ENCODE measurements around the gene RAB35.

Gene RAB35

DNA sequence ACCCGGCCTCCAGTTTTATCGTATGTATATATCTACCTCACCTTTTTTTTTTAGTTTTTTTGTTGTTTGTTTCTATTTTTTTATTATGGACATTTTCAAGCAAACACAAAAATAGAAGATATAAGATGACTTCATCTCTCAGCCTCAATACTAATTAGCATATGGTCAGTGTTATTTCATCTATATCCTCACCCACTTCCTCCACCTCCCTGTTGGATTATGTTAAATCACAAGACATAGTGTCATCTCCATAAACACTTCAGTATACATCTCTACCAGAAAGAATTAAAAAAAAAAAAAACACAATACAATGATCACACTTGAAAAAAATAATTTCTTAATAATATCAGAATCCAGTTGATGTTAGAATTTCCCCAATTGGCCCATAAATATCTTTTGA, 34.9 kb downstream of the RAB35 start:
- no peak for DNase-seq

DNA sequence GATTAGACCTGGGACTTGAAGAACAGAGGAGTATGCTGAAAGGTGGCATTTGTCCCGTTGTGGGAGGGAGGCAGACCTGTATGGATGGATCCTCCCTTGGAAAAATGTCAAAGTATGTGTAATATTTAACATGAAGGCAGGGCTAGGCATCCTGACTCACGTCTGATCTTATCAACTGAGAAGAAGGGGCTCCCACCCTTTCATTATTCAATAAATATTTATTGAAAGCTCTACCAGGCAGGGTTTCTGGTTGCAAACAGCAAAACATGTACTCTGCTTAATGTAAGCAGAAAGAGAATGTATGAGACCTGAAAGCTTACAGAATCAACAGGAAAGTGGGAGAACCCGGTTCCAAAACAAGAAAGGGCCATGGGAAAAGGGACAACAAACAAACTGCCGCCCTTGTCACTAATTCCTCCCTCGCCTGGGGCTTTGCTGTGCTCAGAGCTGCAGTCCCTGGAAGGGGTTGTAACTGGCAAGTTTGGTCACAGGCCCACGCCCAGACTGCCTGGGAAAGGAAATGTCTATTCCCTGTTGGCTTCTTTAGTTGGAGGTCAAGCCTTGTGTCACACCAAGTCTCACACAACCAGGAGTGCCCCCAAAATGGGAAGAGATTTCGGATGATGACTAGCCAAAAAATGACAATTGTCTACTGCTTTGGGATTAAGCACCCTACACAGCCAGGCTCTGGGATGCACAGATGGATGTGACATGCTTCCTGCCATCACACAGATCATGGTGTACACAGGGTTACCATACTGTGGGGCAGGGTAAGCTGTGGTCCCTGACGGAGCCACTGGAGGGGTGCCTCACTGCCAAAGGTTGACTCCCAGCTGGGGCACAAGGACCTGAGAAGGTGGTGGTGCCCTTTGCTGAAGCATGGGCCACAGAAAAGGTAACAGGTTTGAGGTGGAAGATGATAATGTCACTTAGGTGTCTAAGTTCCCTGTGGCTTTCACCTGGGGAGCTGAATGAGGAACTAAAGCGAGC, 36.8 kb downstream of the RAB35 start:
- no peak for DNase-seq

- no peak for DNase-seq
These were observed 37.7 kb downstream of the RAB35 start for GRCh38 chr12:120078868-120079267.

GRCh38 chr12:120077260-120077659, 39.3 kb downstream of the RAB35 start:
- no peak for DNase-seq

DNA sequence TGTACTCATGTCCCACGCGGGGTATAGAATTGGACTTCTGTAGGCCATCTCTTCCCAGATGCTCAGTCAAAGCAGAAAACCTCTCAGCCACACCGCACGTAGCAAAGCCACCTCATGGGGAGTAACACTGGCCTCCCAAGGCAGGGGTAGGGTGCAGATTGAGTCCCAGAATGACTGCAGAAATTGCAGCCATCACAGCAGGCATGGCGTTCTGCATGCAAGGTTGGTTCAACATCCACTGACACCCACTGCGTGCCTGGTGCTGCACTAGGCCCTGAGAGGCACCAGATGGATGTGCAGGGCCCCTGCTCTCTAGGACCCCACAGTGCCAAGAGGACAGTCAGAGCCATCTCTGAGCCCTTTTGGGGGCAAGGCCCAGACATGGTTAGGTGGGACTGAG, 39.9 kb downstream of the RAB35 start:
- no peak for DNase-seq

DNA sequence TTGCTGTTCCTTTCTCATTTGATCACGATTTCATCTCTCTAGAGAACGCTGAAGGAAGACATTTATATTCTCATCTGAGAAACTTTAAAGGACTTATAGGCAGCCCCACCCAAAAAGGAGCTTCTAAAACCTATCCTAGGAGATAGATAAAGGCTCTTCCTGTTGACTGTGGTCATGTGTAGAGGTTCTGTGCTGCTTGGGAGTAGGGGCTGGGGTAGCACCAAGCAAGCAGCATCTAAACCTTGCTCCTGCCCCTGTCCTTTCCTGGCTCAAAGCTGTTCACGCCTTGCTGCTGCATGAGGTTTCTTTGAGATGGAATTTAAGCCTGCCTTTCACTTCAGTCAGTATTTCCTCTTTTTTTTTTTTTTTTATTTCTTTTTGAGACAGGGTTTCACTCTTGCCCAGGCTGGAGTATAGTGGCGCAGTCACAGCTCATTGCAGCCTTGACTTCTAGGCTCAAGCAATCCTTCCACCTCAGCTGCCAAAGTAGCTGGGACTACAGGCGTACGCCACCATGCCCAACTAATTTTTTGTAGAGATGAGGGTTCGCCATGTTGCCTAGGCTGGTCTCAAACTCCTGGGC, 41.4 kb downstream of the RAB35 start:
- no peak for DNase-seq

- DNase-seq, result no peak
These were observed 43.9 kb downstream of the RAB35 start for GRCh38 chr12:120072472-120073249.

- no peak for DNase-seq
These were observed 45.0 kb downstream of the RAB35 start for GRCh38 chr12:120071493-120072020.

- DNase-seq, result no peak
These were observed 47.3 kb downstream of the RAB35 start for GRCh38 chr12:120069278-120069677.

DNA sequence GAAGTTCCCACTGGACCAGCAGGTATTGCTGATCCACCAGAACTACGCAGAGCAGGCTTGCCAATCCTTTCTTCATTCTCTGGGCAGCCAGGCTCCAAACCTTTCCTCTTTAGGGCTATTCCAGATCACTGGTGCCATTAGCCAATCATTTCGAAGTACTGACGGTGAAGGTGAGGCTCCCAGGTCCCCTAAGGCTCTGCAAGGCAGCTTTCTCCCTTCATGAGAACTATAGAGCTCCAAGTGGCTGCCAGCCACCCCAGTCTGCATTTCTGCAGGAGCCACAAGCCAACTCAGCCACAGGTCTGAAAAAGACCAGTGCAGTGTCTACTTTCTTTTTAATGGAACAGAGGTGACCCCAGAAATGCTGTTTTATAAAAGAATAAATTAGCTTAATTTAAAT, 48.7 kb downstream of the RAB35 start:
- DNase-seq, result no peak

DNA sequence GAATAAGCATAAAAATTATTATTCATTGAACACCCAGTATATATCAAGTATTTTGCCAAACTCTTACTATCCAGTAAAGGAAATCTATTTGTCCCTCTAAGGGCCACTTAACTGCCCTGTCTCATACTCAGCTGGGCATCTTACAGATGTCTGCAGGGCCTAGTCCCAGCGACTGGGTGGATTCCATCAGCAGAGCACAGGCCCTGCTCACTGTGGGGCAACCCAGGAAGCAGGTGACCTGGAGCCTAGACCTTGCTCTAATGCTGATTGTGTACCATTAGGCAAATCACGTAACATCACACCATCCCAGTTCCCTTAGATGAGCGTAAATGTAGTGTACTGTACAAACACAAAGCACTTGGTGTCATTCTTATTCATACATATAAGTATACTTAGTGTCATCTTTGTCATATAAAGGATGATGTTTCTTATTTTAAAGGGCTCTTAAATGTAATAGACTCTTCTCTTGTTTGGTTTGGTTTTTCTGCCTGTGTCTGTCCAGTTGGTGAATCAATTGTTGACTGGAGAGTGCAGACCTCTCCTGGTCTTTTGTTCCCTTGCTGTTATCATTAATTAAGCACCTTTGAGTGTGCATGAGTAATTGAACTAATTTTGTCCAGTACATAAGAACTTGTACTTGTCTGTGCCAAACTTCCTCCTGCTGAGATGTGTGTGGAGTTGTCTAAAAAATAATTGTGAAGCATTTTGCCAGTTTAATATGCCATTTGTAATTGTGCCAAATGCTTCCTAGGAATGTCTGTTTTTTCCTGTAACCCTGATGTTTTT, 49.3 kb downstream of the RAB35 start:
- DNase-seq, result no peak

- DNase-seq, result no peak
These were observed 50.2 kb downstream of the RAB35 start for GRCh38 chr12:120066341-120066740.

DNA sequence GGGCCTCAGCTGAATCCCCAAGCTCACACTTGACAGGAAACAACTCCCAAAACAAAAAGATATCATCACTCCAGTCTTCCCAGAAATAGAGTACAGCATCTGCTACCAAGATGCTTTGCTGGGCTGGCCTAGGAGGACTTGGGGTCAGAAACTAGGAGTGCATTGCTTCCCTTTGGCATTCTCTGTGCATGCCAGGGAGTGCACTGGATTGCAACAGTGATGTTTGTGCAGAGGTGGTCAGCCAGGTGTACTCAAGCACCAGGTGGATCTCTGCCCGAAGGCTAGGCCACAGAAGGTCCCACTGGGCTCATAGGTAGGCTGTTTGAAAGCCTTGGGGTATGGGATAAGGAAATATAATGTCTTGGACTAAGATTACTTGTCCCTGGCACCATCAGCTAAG, 51.1 kb downstream of the RAB35 start:
- DNase-seq, result no peak

DNA sequence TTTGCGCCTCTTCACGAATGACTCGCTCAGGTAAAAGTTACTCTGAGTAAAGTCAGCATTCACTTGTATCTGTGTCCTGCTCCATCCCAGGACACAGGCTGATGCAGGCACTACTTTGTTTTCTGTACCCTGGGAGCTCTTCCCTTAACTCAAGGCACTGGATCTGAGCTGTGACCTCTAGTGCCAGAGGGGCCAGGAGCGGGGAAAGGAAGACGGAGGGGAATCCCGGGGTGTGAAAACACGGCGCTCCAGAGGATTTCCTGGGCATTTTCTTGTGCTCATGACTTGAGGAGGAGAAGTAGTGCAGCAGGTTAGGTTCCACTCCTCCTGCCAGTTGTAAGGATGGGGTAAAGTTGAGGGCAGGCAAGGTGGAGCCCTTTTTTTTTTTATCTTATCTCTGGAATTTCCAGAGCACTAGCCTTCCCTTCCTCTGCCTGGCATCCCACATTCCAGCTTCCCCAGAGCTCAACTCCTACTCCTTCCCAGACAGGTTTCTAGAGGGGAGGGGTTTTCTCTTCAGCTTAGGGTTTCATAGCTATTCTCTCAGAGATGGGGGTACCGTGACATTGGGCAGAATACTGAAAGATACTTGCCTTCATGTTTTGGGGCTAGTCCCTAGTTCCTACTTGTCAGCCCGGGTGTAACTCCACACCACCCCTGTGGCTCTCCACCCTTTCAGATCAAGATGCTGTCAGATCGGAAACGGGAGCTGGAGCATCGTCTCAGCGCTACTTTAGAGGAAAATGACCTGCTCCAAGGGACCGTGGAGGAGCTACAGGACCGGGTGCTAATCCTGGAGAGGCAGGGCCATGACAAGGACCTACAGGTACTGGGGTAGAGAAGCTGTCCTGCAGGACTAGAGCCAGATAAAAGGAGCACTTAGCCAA, 52.3 kb downstream of the RAB35 start:
- no peak for DNase-seq

- DNase-seq, result no peak
These were observed 53.5 kb downstream of the RAB35 start for GRCh38 chr12:120062976-120063579.

GRCh38 chr12:120061575-120062214, 54.9 kb downstream of the RAB35 start:
- DNase-seq, result no peak

DNA sequence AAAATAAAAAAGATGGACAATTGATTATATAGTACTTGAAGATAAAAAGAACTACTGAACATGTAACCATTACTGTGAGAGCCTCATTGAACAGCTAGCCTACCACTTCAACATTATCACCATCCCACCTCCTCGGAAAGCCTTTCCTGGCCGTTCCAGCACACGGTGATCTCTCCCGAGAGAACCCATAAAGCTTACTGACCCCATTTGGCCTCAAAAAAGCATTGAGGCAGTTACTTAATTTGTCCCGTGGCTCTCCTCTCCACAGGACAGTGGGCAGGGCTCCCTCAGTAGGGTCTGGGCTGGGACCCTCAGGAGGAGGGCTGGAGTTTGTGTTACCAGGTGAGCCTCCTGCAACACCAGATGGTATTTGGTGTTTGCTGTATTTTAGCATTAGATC, 55.8 kb downstream of the RAB35 start:
- DNase-seq, result no peak

DNA sequence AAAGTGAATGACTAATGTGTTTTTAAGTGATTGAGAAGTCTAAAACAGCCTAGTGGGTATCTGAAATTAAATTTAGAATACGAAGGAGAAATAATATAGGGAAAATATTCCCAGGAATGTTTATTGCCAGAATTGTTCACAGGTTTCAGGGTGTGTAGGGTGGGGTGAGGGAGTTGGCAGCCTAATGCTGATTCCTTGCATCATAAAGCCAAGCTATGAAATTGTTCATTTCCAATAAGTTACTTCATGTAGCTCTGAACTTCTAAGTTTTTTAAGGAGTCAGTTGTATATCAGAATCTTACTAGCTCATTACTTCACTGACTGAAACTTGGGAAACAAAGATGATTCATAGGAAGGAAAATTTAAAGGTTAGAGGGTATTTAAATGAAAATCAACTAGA, 56.4 kb downstream of the RAB35 start:
- no peak for DNase-seq

- DNase-seq, result no peak
These were observed 59.8 kb downstream of the RAB35 start for GRCh38 chr12:120056739-120057138.

- DNase-seq, result no peak
These were observed 61.1 kb downstream of the RAB35 start for GRCh38 chr12:120055231-120056000.

Measured in stimulated activated CD8-positive, alpha-beta memory T cell treated with anti-CD3 and anti-CD28 coated beads, Interleukin-4, amount 100 ng/mL, for 48 hours (primary cell).